A673 (cell line): ENCODE measurements around the gene NMRAL1.

Experiments
- EZH2 ChIP-seq: fragments of 200-600 bp; sonication (generic); IDR thresholded peaks from 2 replicates; pipeline ENCODE4 v1.6.1; 2017; ENCODE audit warnings: borderline replicate concordance, low read depth, mild to moderate bottlenecking, mixed read lengths, antibody characterized with exemption, low read length; ENCODE audit not compliant: poor library complexity, severe bottlenecking
- TF ChIP-seq, protein P1 (sequence below): fragments of 300-800, 200-600 bp; sonication (generic); conservative IDR thresholded peaks from 2 replicates; pipeline ENCODE4 v1.5.1; 2017; ENCODE audit warnings: low read depth, mild to moderate bottlenecking, antibody characterized with exemption, low read length, moderate library complexity, mixed read lengths

DNA sequence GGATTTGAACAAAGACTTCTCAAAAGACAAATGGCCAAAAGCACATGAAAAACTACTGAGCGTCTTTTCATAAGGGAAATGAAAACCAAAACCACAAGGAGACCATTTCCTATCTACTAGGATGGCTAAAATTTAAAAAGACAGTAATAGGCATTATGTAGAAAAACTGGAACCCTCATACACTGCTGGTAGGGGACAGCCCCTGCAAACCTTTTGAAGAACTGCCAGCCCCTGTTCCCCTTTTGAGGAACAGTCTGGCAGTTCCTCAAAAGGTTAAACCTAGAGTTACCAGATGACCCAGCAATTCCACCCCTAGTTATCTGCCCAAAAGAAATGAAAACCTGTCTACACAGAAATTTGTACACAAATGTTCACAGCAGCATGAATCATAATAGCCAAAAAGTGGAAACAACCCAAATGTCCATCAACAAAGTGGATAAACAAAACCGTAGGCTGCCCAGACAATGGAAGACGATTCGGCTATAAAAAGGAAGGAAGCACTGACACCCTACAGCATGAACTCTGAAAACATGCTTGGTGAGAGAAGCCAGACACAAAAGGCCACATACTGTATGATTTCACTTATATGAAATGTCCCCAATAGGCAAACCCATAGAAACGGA is 41.3 kb upstream of the NMRAL1 start:
- TF ChIP-seq, protein P1, sequence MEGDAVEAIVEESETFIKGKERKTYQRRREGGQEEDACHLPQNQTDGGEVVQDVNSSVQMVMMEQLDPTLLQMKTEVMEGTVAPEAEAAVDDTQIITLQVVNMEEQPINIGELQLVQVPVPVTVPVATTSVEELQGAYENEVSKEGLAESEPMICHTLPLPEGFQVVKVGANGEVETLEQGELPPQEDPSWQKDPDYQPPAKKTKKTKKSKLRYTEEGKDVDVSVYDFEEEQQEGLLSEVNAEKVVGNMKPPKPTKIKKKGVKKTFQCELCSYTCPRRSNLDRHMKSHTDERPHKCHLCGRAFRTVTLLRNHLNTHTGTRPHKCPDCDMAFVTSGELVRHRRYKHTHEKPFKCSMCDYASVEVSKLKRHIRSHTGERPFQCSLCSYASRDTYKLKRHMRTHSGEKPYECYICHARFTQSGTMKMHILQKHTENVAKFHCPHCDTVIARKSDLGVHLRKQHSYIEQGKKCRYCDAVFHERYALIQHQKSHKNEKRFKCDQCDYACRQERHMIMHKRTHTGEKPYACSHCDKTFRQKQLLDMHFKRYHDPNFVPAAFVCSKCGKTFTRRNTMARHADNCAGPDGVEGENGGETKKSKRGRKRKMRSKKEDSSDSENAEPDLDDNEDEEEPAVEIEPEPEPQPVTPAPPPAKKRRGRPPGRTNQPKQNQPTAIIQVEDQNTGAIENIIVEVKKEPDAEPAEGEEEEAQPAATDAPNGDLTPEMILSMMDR = no peak
- TF ChIP-seq EZH2 = no peak
